DLD1 (cell line): ENCODE data around the gene GRIN1.

Experiments used
- in situ Hi-C: cut with HindIII; loops from 2 replicates; pipeline ENCODE4 v1.10.0; 2017; ENCODE audit warnings: low sequenced_read_pairs

The GRIN1 gene

GRCh38 chr9:137145731-137146526 is 7.0 kb downstream of the GRIN1 start:
- in situ Hi-C loops, result no loop called here

- in situ Hi-C loops, result no loop called here
These were observed 7.6 kb downstream of the GRIN1 start for GRCh38 chr9:137146527-137146918.

GRCh38 chr9:137147091-137147792 is 8.3 kb downstream of the GRIN1 start:
- in situ Hi-C loops, result no loop called here

- in situ Hi-C loops, result no loop called here
These were observed 8.8 kb downstream of the GRIN1 start for GRCh38 chr9:137147793-137148160.

- in situ Hi-C loops, result no loop called here
These were observed 9.3 kb downstream of the GRIN1 start for GRCh38 chr9:137148242-137148641.

- in situ Hi-C loops, result no loop called here
These were observed 9.7 kb downstream of the GRIN1 start for GRCh38 chr9:137148661-137149060.

- in situ Hi-C loops, result no loop called here
These were observed 10.4 kb downstream of the GRIN1 start for GRCh38 chr9:137149363-137149762.

- in situ Hi-C loops, result loop anchor here (25.0 kb wide), 1 partner anchor 338 kb away; the partner anchor contains the start of gene RABL6
These were observed 11.1 kb downstream of the GRIN1 start for GRCh38 chr9:137149942-137150616.

- in situ Hi-C loops, result loop anchor here (25.0 kb wide), 1 partner anchor 339 kb away; the partner anchor contains the start of gene RABL6
These were observed 11.9 kb downstream of the GRIN1 start for GRCh38 chr9:137150617-137151457.

GRCh38 chr9:137152844-137153405 is 14.0 kb downstream of the GRIN1 start:
- in situ Hi-C loops, result loop anchor here (25.0 kb wide), 1 partner anchor 341 kb away; the partner anchor contains the start of gene RABL6

- in situ Hi-C loops, result loop anchor here (25.0 kb wide), 1 partner anchor 344 kb away; the partner anchor contains the start of gene RABL6
These were observed 17.8 kb downstream of the GRIN1 start for GRCh38 chr9:137156567-137157375.

- in situ Hi-C loops, result loop anchor here (25.0 kb wide), 1 partner anchor 346 kb away; the partner anchor contains the start of gene RABL6
These were observed 18.9 kb downstream of the GRIN1 start for GRCh38 chr9:137157618-137158415.

- in situ Hi-C loops, result loop anchor here (25.0 kb wide), 1 partner anchor 346 kb away; the partner anchor contains the start of gene RABL6
These were observed 19.7 kb downstream of the GRIN1 start for GRCh38 chr9:137158625-137159024.

GRCh38 chr9:137159105-137160053 is 20.4 kb downstream of the GRIN1 start:
- in situ Hi-C loops, result loop anchor here (25.0 kb wide), 1 partner anchor 347 kb away; the partner anchor contains the start of gene RABL6

- in situ Hi-C loops, result loop anchor here (25.0 kb wide), 1 partner anchor 348 kb away; the partner anchor contains the start of gene RABL6
These were observed 21.1 kb downstream of the GRIN1 start for GRCh38 chr9:137160054-137160425.

- in situ Hi-C loops, result loop anchor here (25.0 kb wide), 1 partner anchor 349 kb away; the partner anchor contains the start of gene RABL6
These were observed 22.0 kb downstream of the GRIN1 start for GRCh38 chr9:137160716-137161557.
